Posterior vena cava (tissue), 2 donors: ENCODE results near the gene TRMT112. TPM values are rescaled to one million over a fixed set of nuclear protein-coding genes. Genes with fewer than 3 reads are reported as not detected.

ENCODE experiments used
- DNase-seq: peaks from one replicate; pipeline ENCODE4 v3.0.0-alpha.2; 2020; ENCODE audit warnings: low spot score
- intact Hi-C, 2 donors: fragments of 100-400 bp; cut with DNase I; formaldehyde crosslinking; loops; one replicate each; pipeline versions ENCODE4 v1.14.1 to v1.14.2; 2022 to 2023
- total RNA-seq, 2 donors: library from RNA; stranded (reverse); fragmentation: NEBNext Ultra II Directional; extraction: Animal tissue kit (Norgen Biotek cat#: 25700); gene quantifications; one replicate each; pipeline ENCODE4 v1.2.1, GENCODE V29; 2021
- donor health status: DM: yes; HTN: yes; CAD: no.
- donor health status: DM: yes; HTN: yes; CAD: no.

TRMT112 gene
- total RNA-seq, 2 donors from 2014 or later: 107 to 119 TPM

- intact Hi-C loops: no loop called here
Observed at GRCh38 chr11:64286801-64287159, 30.6 kb downstream of the TRMT112 start.

GRCh38 chr11:64285885-64286800 is 31.2 kb downstream of the TRMT112 start:
- DNase-seq: peak; percentile 75
- intact Hi-C loops: no loop called here

More at GRCh38 chr11:64286801-64287159, 30.6 kb downstream of the TRMT112 start:
- no peak for DNase-seq

- peak; percentile 96 for DNase-seq
- intact Hi-C loops: no loop called here
Observed at GRCh38 chr11:64284962-64285884, 32.1 kb downstream of the TRMT112 start, which contains the start of gene GPR137. Gene GPR137 (plus strand): TSS chr11:64285848. CDS start chr11:64286525, 677 bp downstream.

DNA sequence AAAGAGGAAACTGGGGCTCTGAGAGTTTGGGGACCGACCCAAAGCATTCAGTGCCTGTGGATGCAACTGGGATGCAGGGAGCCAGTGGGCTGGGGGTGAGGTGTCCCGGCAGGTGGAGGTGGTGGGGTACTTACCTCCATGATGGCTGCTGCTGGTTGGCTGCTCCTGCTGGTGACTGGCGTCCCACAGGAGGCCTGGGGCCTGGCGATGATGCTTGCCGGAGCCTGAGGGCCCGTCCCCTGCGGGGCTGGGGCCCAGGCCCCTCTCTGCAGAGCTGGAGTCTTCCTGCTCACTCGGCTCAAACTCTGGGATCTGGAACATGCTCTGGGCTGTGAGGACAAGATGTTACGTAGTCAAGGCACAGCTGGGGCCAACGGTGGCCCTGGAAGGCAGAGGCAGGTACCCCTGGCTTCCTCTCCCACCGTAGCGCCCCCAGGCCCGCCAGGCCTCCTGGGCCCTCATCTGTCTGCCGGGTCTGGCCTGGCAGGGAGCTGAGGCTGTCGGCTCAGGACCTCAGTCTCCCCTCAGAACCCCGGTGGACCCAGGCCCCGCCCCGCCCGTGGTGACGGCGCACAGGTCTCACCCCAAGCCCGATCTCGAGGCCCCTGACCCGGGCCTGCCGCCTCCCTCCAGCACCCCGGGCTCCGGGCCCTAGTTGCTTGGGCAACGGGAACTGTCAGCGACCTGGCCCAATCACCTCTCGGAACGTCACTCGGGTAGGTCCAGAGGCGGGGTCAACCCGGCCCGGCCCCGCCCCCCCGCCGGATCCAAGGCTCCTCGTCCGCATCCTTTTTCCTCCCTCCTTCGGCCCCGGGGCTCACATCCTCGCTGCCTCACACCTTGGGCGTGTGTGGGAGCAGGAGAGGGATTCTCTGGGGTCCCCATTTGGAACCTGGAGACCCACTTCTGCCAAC is 33.1 kb downstream of the TRMT112 start, which contains the start of gene BAD:
TSS of gene BAD (minus strand) at position 618 of the 914 bp plus-strand sequence. CDS start at position 321, 297 bp downstream.
- peak; percentile 98 for DNase-seq
- intact Hi-C loops: no loop called here

DNA sequence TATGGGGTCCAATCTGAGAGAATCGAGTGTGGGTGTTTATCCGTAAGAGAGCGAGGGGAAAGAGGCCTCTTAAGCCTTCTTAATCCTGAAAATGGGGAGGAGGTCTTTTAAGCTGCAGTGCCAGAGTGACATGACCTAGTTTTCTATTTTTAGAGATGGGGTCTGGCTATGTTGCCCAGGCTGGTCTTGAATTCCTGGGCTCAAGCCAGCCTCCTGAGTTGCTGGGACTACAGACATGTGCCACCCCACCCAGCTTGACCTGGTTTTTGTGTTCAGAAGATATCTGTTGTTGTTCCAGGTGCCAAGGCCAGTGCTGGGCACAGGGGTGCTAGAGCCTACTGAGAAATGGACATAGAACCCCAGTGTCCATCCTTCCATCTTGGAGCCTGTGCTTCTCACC is 34.3 kb downstream of the TRMT112 start:
- intact Hi-C loops: no loop called here
- no peak for DNase-seq

GRCh38 chr11:64281957-64282770 is 35.2 kb downstream of the TRMT112 start:
- peak; percentile 66 for DNase-seq
- intact Hi-C loops: no loop called here

DNA sequence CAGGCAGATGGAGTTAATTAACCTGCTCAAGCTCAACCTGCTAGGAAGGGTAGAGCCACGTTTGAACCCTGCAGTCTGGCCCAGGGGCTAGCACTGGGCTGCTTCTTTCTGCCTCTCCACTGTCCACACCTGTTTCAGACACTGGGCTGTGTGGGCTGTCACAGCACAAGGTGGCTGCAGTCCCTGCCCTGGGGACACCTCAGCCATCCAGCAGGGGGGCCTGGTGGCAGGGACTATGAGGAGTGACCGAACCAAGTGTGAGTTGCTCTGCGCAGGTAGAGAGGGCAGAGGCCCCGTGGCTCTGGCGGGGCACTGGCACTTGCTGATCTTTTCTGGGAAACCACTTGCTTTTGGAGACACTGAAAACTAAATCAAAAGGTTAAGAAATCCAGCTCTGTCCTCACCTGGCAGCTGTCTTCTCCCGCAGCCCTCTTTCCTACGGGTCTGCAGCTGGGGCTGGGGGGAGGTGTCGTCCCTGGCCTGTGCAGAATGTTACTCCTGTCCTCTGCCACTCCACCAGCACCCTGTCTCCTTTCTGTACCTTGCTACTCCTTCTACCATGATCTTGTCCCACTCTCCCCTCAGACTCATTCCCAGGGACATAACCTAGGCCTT is 38.7 kb downstream of the TRMT112 start:
- intact Hi-C loops: no loop called here
- peak; percentile 62 for DNase-seq

- intact Hi-C loops: no loop called here
- no peak for DNase-seq
Observed at GRCh38 chr11:64276653-64277431, 40.5 kb downstream of the TRMT112 start.

- DNase-seq: no peak
- intact Hi-C loops: no loop called here
Observed at GRCh38 chr11:64275841-64276240, 41.5 kb downstream of the TRMT112 start.

DNA sequence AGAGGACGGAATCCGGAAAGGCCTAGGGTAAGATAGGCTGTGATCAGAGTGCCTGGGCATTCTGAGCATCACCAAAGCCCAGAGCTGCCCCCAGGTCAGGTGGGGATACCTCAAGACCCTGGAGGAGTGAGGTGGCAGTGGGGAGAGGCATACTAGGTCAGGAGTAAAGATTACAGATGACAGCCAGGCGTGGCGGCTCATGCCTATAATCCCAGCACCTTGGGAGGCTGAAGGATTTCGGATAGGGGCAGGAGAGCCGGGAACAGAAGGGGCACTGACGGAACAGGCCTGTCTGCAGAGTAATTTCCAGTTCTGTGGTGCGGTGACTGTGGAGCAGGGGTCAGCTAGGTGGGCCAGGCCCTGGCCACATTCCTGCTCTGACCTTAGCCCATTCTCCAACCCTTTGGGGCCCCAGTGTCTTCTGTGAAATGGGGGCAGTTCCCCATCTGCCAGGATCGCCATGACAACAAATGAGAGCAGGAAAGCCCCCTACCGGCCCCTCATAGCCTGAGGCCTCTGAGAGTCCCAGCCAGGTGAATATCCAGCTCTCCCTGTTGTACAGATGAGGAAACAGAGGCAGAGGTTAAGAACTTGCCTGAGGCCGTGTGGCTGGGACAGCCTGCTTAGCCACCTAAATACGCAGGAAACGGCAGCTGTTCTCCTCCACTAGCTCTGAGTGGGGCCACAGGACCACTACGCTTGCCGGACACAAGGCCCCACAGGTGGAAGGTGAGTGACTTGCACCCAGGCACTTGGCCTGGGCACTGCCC is 42.1 kb downstream of the TRMT112 start:
- intact Hi-C loops: no loop called here
- DNase-seq: no peak

GRCh38 chr11:64269540-64270220 is 47.7 kb downstream of the TRMT112 start:
- peak; percentile 99 for DNase-seq
- intact Hi-C loops: no loop called here

DNA sequence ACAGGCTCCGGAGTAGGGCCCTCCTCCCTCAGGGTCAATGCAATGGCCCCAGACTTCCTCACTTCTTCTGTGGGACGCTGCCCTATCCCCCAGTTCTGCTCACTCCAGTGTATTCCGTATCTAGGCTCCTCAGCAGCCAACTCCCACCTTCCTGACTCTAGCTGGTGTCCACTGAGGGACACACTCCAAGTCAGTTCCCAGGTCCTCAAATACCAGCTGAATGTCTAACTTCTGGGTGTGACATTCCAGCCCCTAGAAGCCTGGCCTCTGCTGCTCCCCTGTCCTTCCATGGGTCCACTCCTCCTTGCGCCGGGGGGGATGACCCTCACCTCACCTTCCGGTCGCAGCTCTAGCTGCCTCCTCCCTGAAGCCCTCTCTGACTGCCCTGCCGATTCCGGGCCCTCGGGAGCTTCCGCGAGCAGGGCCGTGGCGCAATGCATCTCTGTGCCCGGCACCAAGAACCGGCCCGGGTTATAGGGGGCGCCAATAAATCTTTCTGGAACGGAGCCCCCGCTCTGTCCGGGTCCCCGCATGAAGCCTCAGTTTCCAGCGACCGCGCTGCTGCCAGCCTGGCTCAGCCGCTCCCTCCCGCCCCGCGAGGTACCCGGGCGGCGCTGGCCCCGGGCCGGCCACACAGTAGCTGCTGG is 48.3 kb downstream of the TRMT112 start:
- peak; percentile 90 for DNase-seq
- intact Hi-C loops: no loop called here

- intact Hi-C loops: no loop called here
- peak; percentile 91 for DNase-seq
Observed at GRCh38 chr11:64268025-64268892, 49.1 kb downstream of the TRMT112 start.
